C4-2B (cell line): ENCODE measurements around the gene MKNK1.

Experiments
- CTCF ChIP-seq: fragments of 450-650 bp; conservative IDR thresholded peaks from 2 replicates; pipeline ENCODE4 v1.5.1; 2017; ENCODE audit warnings: mild to moderate bottlenecking
- ZFX ChIP-seq: fragments of 450-650 bp; IDR thresholded peaks from 2 replicates; pipeline ENCODE4 v1.6.1; 2017

- TF ChIP-seq CTCF (no peak), ZFX (no peak)
These were observed 41.7 kb upstream of the MKNK1 start for GRCh38 chr1:46645815-46646214.
